KG1 (cell line): ENCODE measurements around the gene PCDHGA5.
"Not testable (repeated sequence)": the region's sequence is repeated elsewhere in the genome, so short reads cannot be mapped to it uniquely, and the experiment has no call there.

Source experiments
- DNase-seq: peaks from one replicate; lab custom pipeline; 2025; lab: John Stamatoyannopoulos, UW

The PCDHGA5 gene

DNA sequence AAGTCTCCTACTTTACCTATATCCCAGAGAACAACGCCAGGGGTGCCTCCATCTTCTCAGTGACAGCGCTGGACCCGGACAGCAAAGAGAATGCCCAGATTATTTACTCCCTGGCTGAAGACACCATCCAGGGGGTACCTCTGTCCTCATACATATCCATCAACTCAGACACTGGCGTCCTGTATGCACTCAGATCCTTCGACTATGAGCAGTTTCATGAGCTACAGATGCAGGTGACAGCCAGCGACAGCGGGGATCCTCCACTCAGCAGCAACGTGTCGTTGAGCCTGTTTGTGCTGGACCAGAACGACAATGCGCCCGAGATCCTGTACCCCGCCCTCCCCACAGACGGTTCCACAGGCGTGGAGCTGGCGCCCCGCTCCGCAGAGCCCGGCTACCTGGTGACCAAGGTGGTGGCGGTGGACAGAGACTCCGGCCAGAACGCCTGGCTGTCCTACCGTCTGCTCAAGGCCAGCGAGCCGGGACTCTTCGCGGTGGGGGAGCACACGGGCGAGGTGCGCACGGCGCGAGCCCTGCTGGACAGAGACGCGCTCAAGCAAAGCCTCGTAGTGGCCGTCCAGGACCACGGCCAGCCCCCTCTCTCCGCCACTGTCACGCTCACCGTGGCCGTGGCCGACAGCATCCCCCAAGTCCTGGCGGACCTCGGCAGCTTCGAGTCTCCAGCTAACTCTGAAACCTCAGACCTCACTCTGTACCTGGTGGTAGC is 50.7 kb downstream of the PCDHGA5 start:
- not testable (repeated sequence) for DNase-seq

DNA sequence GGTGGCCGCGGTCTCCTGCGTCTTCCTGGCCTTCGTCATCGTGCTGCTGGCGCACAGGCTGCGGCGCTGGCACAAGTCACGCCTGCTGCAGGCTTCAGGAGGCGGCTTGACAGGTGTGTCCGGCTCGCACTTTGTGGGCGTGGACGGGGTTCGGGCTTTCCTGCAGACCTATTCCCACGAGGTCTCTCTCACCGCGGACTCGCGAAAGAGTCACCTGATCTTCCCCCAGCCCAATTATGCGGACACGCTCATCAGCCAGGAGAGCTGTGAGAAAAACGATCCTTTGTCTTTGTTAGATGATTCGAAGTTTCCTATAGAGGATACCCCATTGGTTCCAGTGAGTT is 51.3 kb downstream of the PCDHGA5 start:
- not testable (repeated sequence) for DNase-seq
